HG03442 (cell line): ENCODE data around the gene TSPAN32.

Source experiments
- ATAC-seq: cut with Tn5 transposase; IDR thresholded peaks from one replicate; pipeline ENCODE4 v1.9.1; 2021; ENCODE audit warnings: mild to moderate bottlenecking, moderate library complexity; ENCODE audit not compliant: unreplicated experiment

Gene TSPAN32, protein sequence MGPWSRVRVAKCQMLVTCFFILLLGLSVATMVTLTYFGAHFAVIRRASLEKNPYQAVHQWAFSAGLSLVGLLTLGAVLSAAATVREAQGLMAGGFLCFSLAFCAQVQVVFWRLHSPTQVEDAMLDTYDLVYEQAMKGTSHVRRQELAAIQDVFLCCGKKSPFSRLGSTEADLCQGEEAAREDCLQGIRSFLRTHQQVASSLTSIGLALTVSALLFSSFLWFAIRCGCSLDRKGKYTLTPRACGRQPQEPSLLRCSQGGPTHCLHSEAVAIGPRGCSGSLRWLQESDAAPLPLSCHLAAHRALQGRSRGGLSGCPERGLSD

DNA sequence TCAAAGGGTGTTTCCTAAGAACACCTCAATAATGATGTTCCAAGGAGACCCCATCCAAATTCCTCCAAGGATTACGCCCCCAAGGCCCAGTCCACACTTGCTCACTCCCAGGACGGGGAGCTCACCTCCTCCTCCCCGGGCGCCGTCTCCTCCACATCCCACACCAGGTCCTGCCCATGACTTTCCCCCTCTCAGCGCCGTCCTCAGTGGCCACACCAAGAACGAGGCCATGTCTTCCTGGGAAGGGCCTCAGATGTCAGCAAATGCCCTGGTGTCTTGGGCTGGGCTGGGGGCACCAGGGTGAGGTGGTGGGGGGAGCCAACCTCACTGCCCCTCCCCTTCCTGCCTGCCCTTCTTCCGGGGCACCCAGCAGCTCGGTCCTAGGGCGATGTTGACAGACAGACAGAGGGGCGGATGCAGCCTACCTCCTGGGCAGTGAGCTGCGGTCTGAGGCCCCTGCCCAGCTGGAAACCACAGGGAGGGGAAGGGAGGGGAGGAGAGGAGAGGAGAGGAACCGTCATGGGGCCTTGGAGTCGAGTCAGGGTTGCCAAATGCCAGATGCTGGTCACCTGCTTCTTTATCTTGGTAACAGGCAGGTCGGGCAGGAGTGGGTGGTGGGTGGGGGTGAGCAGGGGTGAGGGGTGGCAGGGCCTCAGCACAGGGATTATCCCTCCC lies at the start of gene TSPAN32, which contains the start of gene C11orf21:
TSS of gene TSPAN32 (plus strand) at position 383 of the 675 bp plus-strand sequence. CDS start at position 520, 137 bp downstream.
TSS of gene C11orf21 (minus strand) at position 288 of the 675 bp plus-strand sequence. CDS start at position 178, 110 bp downstream.
- no peak for ATAC-seq

DNA sequence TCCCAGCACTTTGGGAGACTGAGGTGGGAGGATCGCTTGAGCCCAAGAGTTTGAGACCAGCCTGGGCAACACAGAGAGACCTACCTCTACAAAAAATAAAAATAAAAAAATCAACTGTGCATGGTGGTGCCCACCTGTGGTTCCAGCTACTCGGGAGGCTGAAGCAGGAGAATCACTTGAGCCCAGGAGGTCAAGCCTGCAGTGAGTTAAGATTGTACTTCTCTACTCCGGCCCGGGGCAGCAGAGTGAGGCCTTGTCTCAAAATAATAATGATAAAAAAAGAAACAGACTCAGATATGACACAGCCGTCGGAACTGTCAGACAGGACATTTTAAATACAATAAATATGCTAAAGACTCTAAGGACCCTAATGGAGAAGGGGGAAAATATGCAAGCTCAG lies 49.8 kb upstream of the TSPAN32 start:
- no peak for ATAC-seq

DNA sequence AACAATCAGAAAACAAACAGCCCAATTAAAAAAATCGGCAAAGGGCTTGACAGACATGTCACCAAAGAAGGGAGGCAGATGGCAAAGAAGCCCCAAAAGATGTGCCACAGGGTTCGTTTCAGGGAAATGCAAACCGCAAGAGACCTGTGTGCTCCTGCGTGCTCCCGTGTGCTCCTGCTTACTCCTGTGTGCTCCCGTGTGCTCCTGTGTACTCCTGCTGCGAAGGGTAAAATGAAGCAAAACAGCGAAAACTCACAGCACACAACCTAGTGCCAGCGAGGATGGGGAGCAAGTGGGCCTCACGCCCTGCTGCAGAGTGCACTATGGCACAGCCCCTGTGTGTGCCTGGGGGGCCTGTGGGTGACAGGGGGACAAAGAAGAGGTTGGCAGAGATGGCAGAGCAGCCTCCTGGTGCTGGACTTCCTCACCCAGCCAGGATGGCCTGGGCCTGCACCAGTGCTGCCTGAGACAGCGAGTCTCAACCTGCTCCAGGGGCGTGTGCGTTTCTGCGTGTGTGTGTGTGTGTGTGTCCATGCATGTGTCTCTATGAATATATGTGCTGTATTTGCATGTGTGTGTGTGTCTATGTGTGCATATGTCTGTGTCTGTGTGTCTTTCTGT lies 45.4 kb upstream of the TSPAN32 start:
- ATAC-seq = no peak

DNA sequence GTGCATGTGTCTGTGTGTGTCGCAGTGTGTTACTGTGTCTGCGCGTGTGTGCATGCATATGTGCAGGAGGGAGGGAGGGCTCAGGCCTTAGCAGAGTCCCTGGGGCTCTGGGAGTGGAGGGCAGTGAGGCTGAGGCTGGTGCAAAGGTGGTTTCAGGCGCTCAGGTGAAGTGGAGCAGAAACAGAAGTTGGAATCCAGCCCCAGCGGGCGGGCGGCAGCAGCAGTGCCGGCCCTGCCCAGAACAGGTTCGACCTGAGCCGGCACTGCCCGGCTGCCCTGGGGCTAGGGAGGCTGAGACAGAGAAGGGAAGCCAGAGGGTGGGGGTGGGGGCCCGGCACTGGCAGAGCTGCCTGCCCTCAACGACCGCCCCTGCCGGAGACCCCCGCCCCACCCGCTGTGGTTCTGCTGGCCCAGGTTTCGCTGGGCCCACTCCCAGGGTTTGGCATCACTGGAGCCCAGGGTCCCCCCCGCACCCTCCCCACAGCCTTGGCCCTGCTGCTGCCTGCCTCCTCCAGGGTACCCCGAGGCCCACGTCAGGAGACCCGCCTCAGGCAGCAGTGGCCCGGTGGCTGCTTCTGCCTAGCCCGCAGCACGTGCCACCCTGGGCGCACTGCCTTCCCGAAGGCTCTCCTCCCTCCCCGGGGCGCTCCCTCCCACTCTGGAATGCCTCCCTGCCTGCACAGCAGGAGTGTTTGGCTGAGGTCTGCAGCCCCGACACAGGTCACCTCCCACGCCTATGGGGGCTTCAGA lies 44.7 kb upstream of the TSPAN32 start:
- ATAC-seq = no peak

- ATAC-seq = no peak
These were observed 43.0 kb upstream of the TSPAN32 start for GRCh38 chr11:2258501-2259465.

GRCh38 chr11:2259466-2259830 lies 42.4 kb upstream of the TSPAN32 start:
- ATAC-seq = no peak

- ATAC-seq = no peak
These were observed 41.8 kb upstream of the TSPAN32 start for GRCh38 chr11:2259897-2260451.

GRCh38 chr11:2260491-2261364 lies 41.1 kb upstream of the TSPAN32 start:
- no peak for ATAC-seq

DNA sequence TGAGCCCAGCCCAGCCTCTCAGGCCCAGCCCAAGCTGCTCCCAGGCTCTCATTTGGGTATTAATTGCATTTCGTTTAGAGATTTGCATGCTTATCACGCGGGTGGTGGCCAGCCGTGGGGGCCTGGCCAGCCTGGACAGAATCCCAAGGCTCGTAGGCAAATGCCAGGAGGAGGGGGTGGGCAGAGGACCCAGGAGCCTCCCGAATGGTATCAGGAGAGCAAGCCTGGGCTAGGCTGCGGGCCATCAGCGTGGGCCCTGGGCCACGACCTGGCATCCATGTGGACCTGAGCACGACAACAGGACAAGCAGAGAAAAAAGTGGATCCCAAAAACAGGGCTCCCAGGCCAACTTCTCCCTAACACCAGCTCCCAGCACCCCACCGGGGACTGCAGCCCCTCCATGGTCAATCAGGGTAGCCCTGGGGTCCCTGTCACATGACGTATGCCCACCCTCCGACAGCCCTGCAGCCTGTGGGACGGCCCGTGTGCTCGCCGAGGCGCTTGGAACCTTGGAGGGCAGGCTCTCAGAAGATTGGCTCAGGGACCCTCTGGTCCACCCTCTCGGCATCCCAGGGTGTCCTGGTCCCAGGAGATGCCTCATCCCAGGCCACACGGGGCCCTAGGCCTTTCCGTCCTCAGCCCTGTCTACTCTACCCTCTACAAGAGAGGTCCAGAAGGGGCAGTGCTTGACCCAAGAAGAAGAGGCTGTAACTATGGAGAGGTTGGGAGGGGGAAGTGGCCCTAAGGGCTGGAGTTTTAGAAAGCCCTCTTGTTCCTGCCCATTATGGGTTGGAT lies 40.2 kb upstream of the TSPAN32 start:
- no peak for ATAC-seq

- no peak for ATAC-seq
These were observed 39.3 kb upstream of the TSPAN32 start for GRCh38 chr11:2262301-2263070.

DNA sequence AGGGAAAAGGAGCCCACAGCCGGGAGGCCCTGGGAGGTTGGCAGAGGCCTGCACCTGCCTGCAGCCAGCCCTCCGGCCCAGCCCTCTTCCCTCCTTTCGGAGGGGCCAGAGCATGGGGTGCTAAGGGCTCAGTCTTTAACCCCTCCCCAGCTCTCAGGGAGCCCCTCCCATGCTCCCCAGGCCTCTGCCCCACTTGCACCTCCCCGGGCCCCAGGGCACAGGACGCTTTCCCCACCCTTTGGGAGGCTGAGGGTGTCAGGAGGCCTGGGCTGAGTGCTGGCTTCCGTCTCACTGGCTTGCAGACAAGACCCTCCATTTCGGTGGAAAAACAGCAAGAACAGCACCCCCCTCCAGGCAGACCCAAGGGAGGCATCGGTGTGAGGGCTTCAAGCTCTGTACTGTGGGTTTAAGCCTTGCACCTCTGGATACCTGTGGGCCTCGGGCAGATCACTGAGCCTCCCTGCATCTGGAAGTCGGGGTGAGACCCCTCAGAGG lies 38.7 kb upstream of the TSPAN32 start:
- no peak for ATAC-seq

GRCh38 chr11:2263724-2264360 lies 38.0 kb upstream of the TSPAN32 start:
- no peak for ATAC-seq

DNA sequence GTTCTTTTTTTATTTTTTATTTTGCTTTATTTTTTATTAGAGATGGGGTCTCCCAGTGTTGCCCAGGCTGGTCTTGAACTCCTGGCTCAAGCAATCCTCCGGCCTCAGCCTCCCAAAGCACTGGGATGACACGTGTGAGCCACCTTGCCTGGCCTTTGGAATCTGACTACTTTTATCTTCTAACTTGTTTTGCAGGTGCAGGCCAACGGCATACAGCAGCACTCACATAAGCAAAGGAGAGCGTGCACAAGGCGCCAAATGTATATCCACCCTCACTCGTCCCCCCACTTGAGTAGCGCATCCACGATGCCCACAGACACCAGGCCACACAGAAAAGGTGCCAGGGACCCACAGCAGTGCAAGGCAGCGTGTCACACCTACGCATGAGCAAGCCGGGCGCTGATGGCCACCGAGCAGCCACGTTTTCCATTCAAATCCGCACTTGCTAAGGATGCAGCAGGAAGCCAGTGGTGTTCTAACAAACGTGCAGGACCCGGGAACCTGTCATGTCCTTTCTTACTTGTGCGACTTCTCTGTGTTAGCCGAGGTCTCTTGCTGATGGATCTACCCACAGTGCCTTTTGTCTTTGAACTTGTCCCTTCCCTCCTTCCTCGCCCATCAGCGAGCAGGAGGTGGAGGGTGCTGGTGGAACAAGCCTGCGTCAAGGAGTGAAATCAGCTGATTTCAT lies 37.3 kb upstream of the TSPAN32 start:
- no peak for ATAC-seq

GRCh38 chr11:2265396-2265795 lies 36.4 kb upstream of the TSPAN32 start:
- ATAC-seq = no peak

DNA sequence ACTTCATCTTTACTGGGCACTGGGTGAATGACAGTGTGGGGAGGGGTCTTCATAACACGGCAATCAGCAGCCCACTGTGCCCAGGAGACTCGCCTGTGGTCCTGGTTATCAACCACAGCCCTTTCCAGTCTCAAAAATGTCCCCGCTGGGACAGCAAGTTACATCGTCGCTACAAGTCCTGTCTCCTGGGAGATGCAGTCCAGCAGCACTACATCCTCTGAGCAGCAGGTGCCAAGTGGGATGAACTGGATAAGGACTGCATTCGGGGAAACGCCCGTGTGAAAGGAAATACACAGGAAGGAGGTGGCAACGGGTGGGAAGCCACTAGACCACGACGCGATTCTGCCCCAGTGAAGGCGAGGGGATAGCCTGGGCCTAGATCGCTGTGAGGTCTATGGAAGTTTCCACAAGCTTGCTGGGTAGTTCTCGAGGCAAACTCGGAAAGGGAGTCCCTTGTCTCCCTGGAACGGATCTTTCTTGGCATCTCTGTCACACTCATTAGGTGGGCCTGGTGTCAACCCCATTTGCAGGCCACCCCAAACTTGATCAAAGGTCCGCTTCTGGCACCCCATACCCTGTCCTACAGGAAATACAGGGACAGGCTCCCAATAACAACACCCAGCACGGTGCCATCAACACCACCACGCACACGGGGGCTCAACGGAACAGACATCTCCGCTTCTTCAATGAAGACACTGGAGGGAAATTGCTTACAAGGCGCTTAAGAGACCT lies 35.8 kb upstream of the TSPAN32 start:
- ATAC-seq = no peak
